ENCODE data around the gene CSTA.

The CSTA gene

GRCh38 chr3:122324871-122325323 lies at the start of gene CSTA:
Gene CSTA, plus strand, starts transcription at chr3:122325248. Its CDS starts 45 bp downstream, at chr3:122325293.
- DNase-seq (ENCODE audit: low spot score): no peak

DNA sequence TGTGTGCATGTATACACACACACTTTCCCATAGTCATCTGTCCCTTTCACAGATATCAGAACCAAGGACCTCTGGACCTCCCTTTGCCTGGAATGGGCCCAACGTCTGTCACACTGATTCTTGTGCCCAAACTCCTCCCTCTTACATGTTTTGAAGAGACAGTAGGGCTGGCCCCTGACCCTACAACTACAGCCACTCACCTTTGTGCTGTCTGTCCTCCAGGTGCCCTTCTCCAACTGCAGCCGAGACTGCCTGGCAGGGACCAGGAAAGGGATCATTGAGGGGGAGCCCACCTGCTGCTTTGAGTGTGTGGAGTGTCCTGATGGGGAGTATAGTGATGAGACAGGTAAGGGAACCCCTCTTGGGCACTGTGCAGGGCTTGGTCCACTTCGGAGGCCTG lies 43.2 kb upstream of the CSTA start:
- DNase-seq (ENCODE audit: low spot score): no peak

DNA sequence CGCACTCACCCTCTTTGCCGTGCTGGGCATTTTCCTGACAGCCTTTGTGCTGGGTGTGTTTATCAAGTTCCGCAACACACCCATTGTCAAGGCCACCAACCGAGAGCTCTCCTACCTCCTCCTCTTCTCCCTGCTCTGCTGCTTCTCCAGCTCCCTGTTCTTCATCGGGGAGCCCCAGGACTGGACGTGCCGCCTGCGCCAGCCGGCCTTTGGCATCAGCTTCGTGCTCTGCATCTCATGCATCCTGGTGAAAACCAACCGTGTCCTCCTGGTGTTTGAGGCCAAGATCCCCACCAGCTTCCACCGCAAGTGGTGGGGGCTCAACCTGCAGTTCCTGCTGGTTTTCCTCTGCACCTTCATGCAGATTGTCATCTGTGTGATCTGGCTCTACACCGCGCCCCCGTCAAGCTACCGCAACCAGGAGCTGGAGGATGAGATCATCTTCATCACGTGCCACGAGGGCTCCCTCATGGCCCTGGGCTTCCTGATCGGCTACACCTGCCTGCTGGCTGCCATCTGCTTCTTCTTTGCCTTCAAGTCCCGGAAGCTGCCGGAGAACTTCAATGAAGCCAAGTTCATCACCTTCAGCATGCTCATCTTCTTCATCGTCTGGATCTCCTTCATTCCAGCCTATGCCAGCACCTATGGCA lies 41.1 kb upstream of the CSTA start:
- DNase-seq (ENCODE audit: low spot score): no peak

DNA sequence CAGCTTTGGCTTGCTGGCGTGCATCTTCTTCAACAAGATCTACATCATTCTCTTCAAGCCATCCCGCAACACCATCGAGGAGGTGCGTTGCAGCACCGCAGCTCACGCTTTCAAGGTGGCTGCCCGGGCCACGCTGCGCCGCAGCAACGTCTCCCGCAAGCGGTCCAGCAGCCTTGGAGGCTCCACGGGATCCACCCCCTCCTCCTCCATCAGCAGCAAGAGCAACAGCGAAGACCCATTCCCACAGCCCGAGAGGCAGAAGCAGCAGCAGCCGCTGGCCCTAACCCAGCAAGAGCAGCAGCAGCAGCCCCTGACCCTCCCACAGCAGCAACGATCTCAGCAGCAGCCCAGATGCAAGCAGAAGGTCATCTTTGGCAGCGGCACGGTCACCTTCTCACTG lies 40.6 kb upstream of the CSTA start:
- no peak for DNase-seq (ENCODE audit: low spot score)

GRCh38 chr3:122294359-122294758 lies 30.7 kb upstream of the CSTA start:
- DNase-seq (ENCODE audit: low spot score): peak; percentile 5

DNA sequence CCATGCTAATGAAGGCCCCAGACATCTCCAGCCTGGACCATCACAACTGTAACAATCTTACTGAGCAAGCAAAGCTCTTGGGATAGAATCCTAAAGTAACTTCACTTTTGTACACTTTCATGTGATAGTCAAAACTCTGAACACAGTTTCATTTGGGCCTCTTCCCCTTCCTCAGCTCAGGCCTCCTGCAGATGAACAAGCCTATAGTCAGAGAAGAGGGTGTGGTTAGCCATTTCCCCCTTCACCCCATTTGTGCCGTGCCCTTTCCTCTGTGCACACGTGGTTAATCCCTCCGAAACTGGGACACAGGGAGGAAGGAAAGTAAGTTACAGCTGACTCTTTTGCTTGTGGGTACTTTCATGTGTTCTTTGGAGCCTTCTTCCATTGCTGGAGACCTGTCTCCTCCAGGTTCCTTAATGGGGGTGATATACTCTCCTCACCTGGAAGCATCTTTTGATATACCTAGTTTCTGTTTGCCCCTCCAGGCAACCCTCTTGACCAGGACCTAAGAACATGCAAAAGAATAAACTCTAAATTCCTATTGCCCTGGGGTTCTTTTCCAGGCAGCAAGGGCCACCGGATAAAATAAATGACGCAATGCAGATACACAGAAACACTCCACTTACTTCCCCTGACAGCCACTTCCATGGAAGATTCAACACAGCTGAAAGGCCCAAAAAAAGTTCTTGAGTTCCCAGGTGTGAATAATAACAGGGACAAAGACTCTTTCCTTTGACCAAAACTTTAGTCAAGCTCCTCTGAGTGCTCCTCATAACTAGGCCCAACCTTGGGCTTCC lies 29.6 kb upstream of the CSTA start:
- DNase-seq (ENCODE audit: low spot score): peak; percentile 32

DNA sequence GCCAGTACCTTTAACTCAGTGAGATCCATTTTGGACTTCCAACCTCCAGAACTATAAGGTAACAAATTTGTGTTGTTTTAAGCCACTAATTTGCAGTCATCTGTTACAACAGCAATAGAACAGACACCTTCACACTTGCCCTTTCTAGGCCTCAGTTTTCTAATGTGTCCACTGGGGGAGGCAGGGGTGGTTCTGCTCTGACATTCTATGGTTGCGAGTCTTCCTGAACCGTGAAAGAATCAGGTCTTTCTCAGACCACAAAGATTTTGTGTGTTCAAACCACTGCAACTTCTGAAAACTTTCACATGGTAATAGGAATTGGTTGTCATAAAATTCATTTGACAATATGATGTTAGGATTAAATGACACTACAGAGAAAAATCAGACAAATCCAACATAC lies 26.8 kb upstream of the CSTA start:
- no peak for DNase-seq (ENCODE audit: low spot score)

DNA sequence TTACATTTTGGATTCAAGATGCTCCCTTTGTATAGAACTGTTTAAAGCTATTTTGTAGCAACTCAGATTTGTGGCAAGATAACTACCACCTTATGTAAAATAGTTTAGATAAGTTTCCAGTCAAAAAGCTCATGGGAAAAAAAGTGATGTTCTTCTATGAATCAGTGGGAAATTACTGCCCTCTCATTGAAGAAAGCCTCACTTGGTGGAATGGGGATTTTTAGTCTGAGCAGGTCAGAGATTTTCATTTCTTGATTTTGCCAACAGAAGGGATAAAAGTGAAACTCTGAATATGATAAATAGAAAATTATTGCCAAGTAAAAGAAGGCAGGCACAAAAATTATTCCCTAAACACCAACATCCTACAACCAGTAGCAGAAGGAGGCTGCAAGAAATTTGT lies 25.8 kb upstream of the CSTA start:
- no peak for DNase-seq (ENCODE audit: low spot score)

DNA sequence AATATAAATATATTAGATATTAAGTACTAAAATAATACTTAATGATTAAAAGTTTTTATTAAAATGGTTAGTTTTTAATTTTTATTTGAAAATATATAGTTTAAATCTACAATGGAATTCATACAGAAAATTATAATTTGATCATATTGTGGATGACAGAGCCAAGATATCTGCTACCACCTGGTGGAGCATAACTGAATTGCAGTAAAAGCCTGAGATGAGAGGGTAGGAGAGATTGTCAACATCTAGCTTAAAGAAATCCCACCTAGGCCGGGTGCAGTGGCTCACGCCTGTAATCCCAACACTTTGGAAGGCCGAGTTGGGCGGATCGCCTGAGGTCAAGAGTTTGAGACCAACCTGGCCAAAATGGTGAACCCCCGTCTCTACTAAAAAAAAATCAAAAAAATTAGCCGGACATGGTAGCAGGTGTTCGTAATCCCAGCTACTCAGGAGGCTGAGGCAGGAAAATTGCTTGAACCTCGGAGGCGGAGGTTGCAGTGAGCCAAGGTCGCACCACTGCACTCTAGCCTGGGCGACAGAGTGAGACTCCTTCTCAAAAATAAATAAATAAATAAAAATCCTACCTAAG lies 25.1 kb upstream of the CSTA start:
- no peak for DNase-seq (ENCODE audit: low spot score)

DNA sequence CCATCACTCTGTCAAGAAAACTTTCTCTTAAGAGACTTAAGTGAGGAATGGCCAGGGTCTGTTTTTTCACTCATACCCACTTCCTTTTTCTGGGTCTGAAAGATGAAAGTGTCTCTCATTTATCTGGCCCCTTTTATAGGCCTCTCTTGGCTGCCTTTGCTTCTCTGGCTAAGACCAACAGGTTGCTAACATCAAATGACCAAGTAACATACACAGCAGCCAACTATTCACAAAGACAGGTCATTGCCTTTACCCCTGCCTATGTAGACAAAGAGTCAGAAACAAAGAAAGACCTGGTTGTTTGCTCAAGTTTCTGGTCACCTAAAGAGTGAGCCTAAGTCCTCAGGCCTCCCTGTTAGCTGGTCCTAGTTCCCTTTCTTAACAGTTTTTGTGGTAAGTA lies 24.0 kb upstream of the CSTA start:
- no peak for DNase-seq (ENCODE audit: low spot score)

DNA sequence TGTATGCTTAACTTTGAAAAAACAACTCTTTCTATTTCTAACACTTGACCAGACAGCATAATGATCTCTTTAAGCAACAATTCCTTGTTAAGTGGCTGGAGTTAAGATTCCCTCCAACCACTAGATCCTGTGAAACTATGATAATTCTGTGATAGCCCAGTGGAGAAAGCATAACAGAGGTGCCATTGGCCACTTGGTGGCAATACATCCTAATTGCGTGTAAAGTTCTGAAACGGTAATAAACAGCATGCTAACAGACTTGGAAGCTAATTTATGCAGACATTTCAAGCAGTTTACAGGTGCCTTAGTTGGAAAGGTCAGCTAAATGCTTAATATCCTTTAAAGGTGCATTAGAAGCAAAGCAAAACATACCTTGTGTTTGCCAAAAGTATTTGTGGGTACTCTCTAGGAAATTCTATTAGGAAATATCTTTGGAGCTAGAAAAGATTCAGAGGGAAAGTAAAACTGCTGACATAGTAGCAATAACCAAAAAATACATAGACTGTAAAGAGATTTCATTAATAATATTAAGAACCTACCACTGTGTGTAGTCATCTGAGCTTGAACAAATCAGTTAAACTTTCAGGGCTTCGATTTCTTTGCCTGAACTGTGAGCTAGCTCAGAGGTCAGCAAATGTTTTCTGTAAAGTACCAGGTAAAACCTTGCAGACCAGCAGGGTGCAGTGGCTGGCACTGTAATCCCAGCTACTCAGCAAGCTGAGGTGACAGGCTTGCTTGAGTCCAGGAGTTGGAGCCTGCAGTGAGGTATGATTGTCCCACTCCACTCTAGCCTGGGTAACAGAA lies 19.0 kb upstream of the CSTA start:
- no peak for DNase-seq (ENCODE audit: low spot score)

DNA sequence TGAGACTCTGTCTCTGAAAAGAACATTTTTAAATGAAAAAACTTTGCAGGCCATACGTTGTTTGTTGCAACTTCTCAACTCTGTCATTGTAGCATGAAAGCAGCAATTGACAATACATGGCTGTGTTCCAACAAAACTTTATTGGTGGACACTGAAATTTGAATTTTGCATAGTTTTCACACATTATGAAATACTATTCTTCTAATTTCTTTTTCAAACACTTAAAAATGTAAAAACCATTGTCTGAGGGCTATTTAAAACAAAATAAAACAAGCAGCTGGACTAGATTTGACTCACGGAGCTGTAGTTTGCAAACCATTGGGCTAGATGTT lies 18.5 kb upstream of the CSTA start:
- DNase-seq (ENCODE audit: low spot score): no peak

- no peak for DNase-seq (ENCODE audit: low spot score)
Observed at GRCh38 chr3:122307094-122307687, 17.9 kb upstream of the CSTA start.

- no peak for DNase-seq (ENCODE audit: low spot score)
Observed at GRCh38 chr3:122307976-122308375, 17.1 kb upstream of the CSTA start.

GRCh38 chr3:122310361-122310760 lies 14.7 kb upstream of the CSTA start:
- DNase-seq (ENCODE audit: low spot score): no peak

DNA sequence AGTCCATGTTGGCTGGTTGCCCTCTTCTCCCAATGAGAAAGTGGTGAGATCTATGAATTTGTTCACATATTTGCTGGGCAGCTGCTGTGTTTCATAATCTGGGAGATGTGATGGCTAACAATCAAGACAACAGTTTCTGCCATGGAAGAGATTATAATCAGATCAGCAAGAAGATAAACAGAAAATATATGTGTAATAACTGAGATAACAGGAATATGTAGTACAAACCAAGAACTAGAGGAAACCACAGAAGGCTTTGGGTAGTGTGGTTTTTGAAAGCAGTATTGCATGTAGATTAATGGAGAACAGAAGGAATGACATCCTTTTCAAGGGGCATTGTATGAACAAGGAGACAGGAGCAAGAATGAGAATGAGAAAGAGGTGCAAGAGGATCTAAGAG lies 12.2 kb upstream of the CSTA start:
- no peak for DNase-seq (ENCODE audit: low spot score)

- no peak for DNase-seq (ENCODE audit: low spot score)
Observed at GRCh38 chr3:122313281-122313680, 11.8 kb upstream of the CSTA start.

DNA sequence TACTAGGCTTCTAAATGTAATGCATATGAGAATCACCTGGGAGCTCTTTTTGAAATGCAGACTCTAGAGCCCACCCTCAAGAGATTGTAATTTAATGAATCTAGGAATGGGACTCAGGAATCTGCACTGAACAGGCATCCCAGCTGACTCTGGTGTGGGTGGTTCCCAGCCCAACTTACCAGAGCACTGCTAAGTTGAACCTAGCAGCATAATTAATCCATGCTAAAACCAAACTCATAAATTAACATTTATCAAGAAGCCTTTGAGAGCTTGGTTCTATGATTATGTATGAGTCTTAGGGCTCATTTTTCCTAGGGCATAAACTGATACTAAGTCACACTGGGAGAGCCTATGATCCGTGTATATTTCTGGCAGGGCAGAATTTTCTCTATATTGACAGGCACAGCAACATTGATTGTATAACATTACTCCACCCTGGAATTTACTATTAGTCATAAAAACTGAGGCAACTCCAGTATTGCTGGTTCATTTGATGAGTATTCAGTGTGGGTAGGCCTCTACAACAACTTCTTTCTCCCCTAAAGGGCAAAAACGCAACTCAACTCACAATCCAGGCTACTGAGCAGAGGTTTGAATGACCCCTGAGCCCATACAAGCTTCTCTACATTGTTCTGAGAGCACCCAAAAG lies 10.7 kb upstream of the CSTA start:
- no peak for DNase-seq (ENCODE audit: low spot score)

DNA sequence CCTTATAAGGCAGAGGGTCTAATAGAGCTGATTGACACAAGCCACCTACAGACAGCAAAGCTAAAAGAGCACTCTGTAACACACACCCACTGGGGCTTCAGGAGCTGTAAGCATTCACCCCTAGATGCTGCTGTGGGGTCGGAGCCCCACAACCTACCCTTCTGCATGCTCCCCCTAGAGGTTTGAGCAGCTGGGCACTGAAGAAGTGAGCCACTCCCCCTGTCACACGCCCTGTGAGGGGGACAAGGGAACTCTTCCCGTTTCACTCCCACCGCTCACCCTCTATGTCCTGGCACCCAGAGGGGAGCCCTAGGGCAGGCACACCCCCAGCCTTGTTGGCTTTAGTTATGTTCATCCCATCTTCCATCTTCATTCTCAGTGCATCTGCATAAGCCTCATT lies 9.4 kb upstream of the CSTA start:
- DNase-seq (ENCODE audit: low spot score): no peak

DNA sequence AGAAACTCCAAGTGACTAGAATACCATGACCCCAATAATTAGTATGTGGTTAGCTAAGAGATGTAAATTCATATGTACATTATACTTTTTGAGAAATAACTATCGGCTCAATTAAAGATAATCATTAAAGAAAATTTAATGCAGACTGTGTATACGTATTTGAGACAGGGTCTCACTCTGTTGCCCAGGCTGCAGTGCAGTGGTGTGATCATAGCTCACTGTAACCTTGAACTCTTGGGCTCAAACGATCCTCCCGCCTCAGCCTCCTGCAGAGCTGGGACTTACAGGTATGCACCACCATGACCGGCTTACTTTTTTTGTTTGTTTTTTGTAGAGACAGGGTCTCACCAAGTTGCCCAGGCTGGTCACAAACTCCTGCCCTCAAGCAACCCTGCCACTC lies 8.7 kb upstream of the CSTA start:
- no peak for DNase-seq (ENCODE audit: low spot score)

- DNase-seq (ENCODE audit: low spot score): no peak
Observed at GRCh38 chr3:122318620-122319019, 6.4 kb upstream of the CSTA start.
